Upper lobe of right lung (tissue), 1 donor: ENCODE data around the gene PEX16. TPM values are rescaled to one million over a fixed set of nuclear protein-coding genes. Genes with fewer than 3 reads are reported as not detected.

ENCODE experiments used
- ATAC-seq: fragments of 200-7000 bp; cut with Tn5 transposase; one replicate; pipeline ENCODE4 v1.9.1; 2020; ENCODE audit warnings: mild to moderate bottlenecking, moderate library complexity
- DNase-seq: peaks from one replicate; pipeline ENCODE4 v3.0.0-alpha.2; 2020
- H3K27ac ChIP-seq: fragments of 200-600 bp; one replicate; pipeline ENCODE4 v1.8.0; 2022
- H3K27me3 ChIP-seq: fragments of 200-600 bp; one replicate; pipeline ENCODE4 v1.8.0; 2022; ENCODE audit warnings: mild to moderate bottlenecking
- H3K36me3 ChIP-seq: fragments of 200-600 bp; one replicate; pipeline ENCODE4 v1.8.0; 2022
- H3K4me1 ChIP-seq: fragments of 200-600 bp; one replicate; pipeline ENCODE4 v1.8.0; 2022
- H3K4me3 ChIP-seq: fragments of 200-600 bp; one replicate; pipeline ENCODE4 v1.8.0; 2022; ENCODE audit warnings: mild to moderate bottlenecking
- H3K9me3 ChIP-seq: fragments of 200-600 bp; one replicate; pipeline ENCODE4 v1.8.0; 2022
- CTCF ChIP-seq: fragments of 200-600 bp; IDR thresholded peaks from one replicate; pipeline ENCODE4 v1.8.0; 2022; ENCODE audit warnings: antibody characterized with exemption
- intact Hi-C: fragments of 100-400 bp; cut with DNase I; formaldehyde crosslinking; loops from one replicate; pipeline ENCODE4 v1.11.0; 2022
- total RNA-seq: library from RNA; stranded (reverse); fragmentation: NEBNext Ultra II Directional; extraction: Animal tissue kit (Norgen Biotek cat#: 25700); gene quantifications from one replicate; pipeline ENCODE4 v1.2.1, GENCODE V29; 2021
- donor health status: DM: no; HTN: yes; CAD: no; lungs with severe emphysema.

Gene PEX16
- total RNA-seq, 1 donor from 2014 or later: 27.6 TPM

- no peak for TF ChIP-seq CTCF
- Histone ChIP-seq H3K9me3 (no peaks in the 10 kb centered on the region), H3K36me3 (peaks cover 89% of the 10 kb centered on the region), H3K27me3 (no peaks in the 10 kb centered on the region), H3K27ac (no peak overlapping the region), H3K4me1 (no peaks in the 10 kb centered on the region), H3K4me3 (no peak overlapping the region)
- intact Hi-C loops: no loop called here
- no peak for ATAC-seq
- no peak for DNase-seq
Measured at GRCh38 chr11:45877221-45877620, 40.5 kb downstream of the PEX16 start.

GRCh38 chr11:45876401-45876800, 41.3 kb downstream of the PEX16 start:
- DNase-seq (no peak), ATAC-seq (no peak)
- Histone ChIP-seq H3K27me3 (no peaks in the 10 kb centered on the region), H3K9me3 (no peaks in the 10 kb centered on the region), H3K36me3 (peaks cover 97% of the 10 kb centered on the region), H3K27ac (no peak overlapping the region), H3K4me1 (no peaks in the 10 kb centered on the region), H3K4me3 (no peak overlapping the region)
- no peak for TF ChIP-seq CTCF
- intact Hi-C loops: no loop called here

DNA sequence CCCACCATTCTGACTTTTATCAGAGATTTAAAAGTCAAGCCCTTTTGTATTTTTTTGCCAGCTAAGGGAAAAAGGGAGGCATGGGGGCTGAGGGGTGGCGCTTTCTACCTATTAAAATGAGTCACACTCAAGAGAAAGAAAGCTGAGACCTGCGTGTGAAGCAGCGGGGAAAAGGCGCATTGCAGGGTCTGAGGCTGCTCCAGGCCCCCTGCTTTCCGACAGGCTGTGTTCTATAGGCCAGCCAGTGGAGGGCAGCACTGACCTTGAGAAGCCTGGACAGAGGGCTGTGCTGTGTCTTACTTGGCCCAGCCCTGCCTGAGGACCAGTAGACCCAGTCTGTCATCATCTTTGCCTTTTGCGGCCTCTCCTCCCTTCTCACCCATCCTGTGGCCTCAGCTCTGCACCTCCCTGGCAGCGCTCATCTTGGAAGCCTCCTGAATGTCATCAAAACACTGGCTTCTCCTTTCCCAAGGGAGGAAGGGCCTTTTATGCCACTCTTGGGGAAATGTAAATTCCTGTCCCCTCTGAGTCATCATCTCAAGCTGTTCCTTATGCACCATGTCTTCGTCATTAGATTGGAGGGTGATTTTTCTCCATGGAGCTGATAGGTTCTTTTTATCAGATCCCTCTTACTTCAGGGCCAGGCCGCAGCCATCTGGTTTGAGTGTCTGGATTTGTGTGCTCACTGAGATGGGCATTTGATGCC, 44.9 kb downstream of the PEX16 start:
- no peaks in the 10 kb centered on the region for H3K27me3 ChIP-seq
- peak; percentile 53 for TF ChIP-seq CTCF
- no peaks in the 10 kb centered on the region for H3K4me1 ChIP-seq
- DNase-seq (peak; percentile 69), ATAC-seq (peak; percentile 84)
- H3K4me3 ChIP-seq: no peak overlapping the region
- no peak overlapping the region for H3K27ac ChIP-seq
- no peaks in the 10 kb centered on the region for H3K9me3 ChIP-seq
- peaks cover 100% of the 10 kb centered on the region for H3K36me3 ChIP-seq
- intact Hi-C loops: no loop called here

DNA sequence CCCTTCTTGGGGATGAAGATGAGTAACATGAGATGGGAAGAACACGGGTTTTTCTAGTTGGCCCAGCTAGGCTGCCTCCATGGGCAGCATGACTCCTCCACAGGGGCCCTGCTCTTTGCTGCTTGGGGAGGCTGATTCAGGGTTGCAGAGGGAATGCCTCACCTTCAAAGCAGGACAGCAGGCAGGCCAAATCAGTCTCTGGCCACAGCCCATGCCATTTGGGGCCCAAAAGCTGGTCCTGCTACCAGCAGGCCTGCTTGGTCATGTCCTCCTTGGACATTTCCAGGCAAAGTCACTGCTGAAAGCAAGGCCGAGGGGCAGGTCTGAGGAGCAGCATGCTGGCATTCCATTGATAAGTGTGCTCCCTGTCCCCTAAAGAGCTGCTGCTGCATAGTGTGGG, 46.0 kb downstream of the PEX16 start:
- DNase-seq: peak; percentile 31
- Histone ChIP-seq H3K4me3 (no peak overlapping the region), H3K27ac (no peak overlapping the region), H3K36me3 (peaks cover 100% of the 10 kb centered on the region), H3K27me3 (no peaks in the 10 kb centered on the region), H3K9me3 (no peaks in the 10 kb centered on the region), H3K4me1 (no peaks in the 10 kb centered on the region)
- TF ChIP-seq CTCF: no peak
- intact Hi-C loops: no loop called here
- no peak for ATAC-seq

DNA sequence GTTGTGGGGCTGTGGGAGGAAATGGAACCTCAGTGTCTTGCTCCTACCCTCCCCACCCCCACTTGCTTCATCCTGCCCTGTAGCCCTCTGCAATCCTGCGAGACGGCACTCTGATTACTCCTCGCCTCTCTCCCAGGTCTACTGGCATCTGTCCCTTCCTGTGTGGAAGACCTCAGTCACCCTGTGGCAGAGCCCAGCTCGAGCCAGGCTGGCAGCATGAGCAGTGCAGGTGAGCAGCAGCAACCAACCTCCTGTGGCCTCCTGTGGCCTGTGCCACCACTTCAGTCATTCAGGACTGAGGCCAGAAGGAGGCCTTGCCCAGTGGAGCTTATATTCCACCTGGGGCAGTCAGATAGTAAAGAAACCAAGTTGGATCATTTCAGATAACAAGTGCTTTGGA, 47.0 kb downstream of the PEX16 start:
- DNase-seq (peak; percentile 36), ATAC-seq (no peak)
- Histone ChIP-seq H3K4me1 (no peaks in the 10 kb centered on the region), H3K27ac (no peak overlapping the region), H3K4me3 (no peak overlapping the region), H3K36me3 (peaks cover 100% of the 10 kb centered on the region), H3K9me3 (no peaks in the 10 kb centered on the region), H3K27me3 (no peaks in the 10 kb centered on the region)
- TF ChIP-seq CTCF: no peak
- intact Hi-C loops: no loop called here

GRCh38 chr11:45869551-45869950, 48.1 kb downstream of the PEX16 start:
- Histone ChIP-seq H3K27me3 (no peaks in the 10 kb centered on the region), H3K4me3 (no peak overlapping the region), H3K9me3 (no peaks in the 10 kb centered on the region), H3K27ac (no peak overlapping the region), H3K4me1 (no peaks in the 10 kb centered on the region), H3K36me3 (peaks cover 100% of the 10 kb centered on the region)
- ATAC-seq: no peak
- intact Hi-C loops: no loop called here
- TF ChIP-seq CTCF: no peak
- no peak for DNase-seq
